Astrocyte of the spinal cord (primary cell): ENCODE data around the gene SLC22A14.
A peak's percentile ranks its signal among the peaks of the same experiment; 100 is the strongest.
"Not testable (repeated sequence)": the region's sequence is repeated elsewhere in the genome, so short reads cannot be mapped to it uniquely, and the experiment has no call there.

Experiments used
- DNase-seq: peaks from one replicate; pipeline ENCODE4 v3.0.0; 2011; ENCODE audit warnings: low read depth, low spot score
- H3K4me3 ChIP-seq: 2 replicates; pipeline ENCODE4 v1.5.1; 2011; ENCODE audit warnings: low read depth, mild to moderate bottlenecking, low read length, moderate library complexity
- CTCF ChIP-seq: IDR thresholded peaks from 2 replicates; pipeline ENCODE4 v1.5.1; 2012; ENCODE audit warnings: low read depth, mild to moderate bottlenecking, low read length, inconsistent platforms
- in situ Hi-C: cut with HindIII; loops from 2 replicates; pipeline ENCODE4 v1.10.0; 2017; ENCODE audit warnings: low sequenced_read_pairs

Gene SLC22A14

GRCh38 chr3:38317192-38317759 is 35.2 kb downstream of the SLC22A14 start:
- in situ Hi-C loops: no loop called here
- no peak for DNase-seq
- TF ChIP-seq CTCF: no peak
- no peak overlapping the region for H3K4me3 ChIP-seq

GRCh38 chr3:38318766-38319671 is 36.9 kb downstream of the SLC22A14 start:
- no peak for TF ChIP-seq CTCF
- DNase-seq: no peak
- in situ Hi-C loops: no loop called here
- H3K4me3 ChIP-seq: no peak overlapping the region

- H3K4me3 ChIP-seq, DNase-seq, in situ Hi-C loops: not testable (repeated sequence)
Measured at GRCh38 chr3:38320638-38321037, 38.5 kb downstream of the SLC22A14 start.

DNA sequence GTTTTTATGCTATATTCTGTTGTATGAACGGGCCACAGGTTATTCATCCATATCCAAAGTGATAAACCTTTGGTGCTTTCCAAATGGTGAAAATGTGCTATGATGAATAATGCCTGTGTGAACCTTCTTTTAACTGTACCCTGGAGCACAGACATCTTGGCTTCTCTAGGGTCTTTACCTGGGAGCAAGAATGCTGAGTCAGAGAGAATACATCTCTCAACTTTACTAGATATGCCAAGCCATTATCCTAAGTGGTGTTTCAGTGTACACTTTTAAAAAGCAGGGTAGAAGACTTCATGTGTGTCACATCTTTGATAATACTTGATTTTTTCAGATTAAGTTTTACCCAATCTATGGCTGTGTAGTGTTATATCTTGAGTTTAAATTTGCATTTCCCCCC is 41.0 kb downstream of the SLC22A14 start:
- in situ Hi-C loops: no loop called here
- H3K4me3 ChIP-seq: no peak overlapping the region
- DNase-seq: no peak
- TF ChIP-seq CTCF: no peak

- no peak for TF ChIP-seq CTCF
- no peak for DNase-seq
- in situ Hi-C loops: no loop called here
- no peak overlapping the region for H3K4me3 ChIP-seq
Measured at GRCh38 chr3:38325256-38325655, 43.2 kb downstream of the SLC22A14 start.

DNA sequence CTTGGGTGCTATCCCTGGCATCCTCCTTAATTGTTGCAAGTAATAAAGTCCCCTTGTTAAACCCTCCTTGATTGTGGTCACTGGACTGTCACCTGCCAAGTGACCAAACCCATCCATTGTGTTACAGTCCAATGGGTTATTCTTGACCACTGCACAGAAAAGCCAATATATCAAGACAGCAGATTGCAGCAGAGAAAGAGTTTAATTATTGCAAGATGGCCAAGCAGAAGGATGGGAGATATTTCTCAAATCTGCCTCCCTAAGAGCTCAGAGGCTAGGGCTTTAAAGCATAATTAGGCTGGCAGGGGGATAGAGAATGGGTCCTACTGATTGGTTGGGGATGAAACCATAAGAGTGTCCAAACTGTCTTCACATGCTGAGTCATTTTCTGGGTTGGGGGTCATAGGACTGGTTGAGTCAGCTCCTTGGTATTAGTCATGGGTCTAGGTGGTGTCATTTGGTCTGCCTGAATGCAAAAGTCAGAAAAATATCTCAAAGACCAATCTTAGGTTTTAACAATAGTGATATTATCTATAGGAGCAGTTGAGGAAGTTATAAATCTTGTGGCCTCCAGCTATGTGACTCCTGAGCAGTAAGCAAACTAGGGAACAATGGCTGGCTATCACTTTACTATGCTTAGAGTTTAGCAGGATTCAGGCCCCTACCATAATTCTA is 45.4 kb downstream of the SLC22A14 start:
- peak; percentile 56 for DNase-seq
- no peak overlapping the region for H3K4me3 ChIP-seq
- TF ChIP-seq CTCF: no peak
- in situ Hi-C loops: no loop called here
